Liver (tissue), 3 donors: Measurements from ENCODE around the gene NCK2.

Experiments used
- ATF3 ChIP-seq: IDR thresholded peaks from 2 replicates; pipeline ENCODE4 v1.6.1; 2016; ENCODE audit warnings: antibody characterized with exemption
- CTCF ChIP-seq: fragments of 150-350 bp; IDR thresholded peaks from 2 replicates; pipeline ENCODE4 v1.5.1; 2017; ENCODE audit warnings: improper control_type of control experiment, low read depth, low read length; ENCODE audit not compliant: missing input control
- FOXA1 ChIP-seq: IDR thresholded peaks from 2 replicates; pipeline ENCODE4 v1.6.1; 2016; ENCODE audit warnings: antibody characterized with exemption
- GABPA ChIP-seq, 2 donors: IDR thresholded peaks in 1 of 2; conservative IDR thresholded peaks in 1 of 2; 2 replicates each; pipeline ENCODE4 v1.6.1; 2016; ENCODE audit warnings: antibody characterized with exemption in 2 of 2, mild to moderate bottlenecking in 1 of 2, moderate library complexity in 1 of 2
- HNF4A ChIP-seq, 2 donors: conservative IDR thresholded peaks; 2 replicates each; pipeline ENCODE4 v1.6.1; 2016; ENCODE audit warnings: antibody characterized with exemption in 2 of 2, mild to moderate bottlenecking in 2 of 2
- JUND ChIP-seq, 2 donors: IDR thresholded peaks; 2 replicates each; pipeline ENCODE4 v1.6.1; 2016; ENCODE audit warnings: antibody characterized with exemption in 2 of 2
- MAX ChIP-seq: IDR thresholded peaks from 2 replicates; pipeline ENCODE4 v1.6.1; 2016; ENCODE audit warnings: antibody characterized with exemption
- RAD21 ChIP-seq, 2 donors: IDR thresholded peaks; 2 replicates each; pipeline ENCODE4 v1.6.1; 2016; ENCODE audit warnings: antibody characterized with exemption in 2 of 2, mild to moderate bottlenecking in 2 of 2
- REST ChIP-seq: IDR thresholded peaks from 2 replicates; pipeline ENCODE4 v1.6.1; 2016; ENCODE audit warnings: antibody characterized with exemption, mild to moderate bottlenecking
- RXRA ChIP-seq, 2 donors: IDR thresholded peaks; 2 replicates each; pipeline ENCODE4 v1.6.1; 2017 to 2018; ENCODE audit warnings: antibody characterized with exemption in 2 of 2, mild to moderate bottlenecking in 1 of 2
- SP1 ChIP-seq: IDR thresholded peaks from 2 replicates; pipeline ENCODE4 v1.6.1; 2018; ENCODE audit warnings: antibody characterized with exemption, mild to moderate bottlenecking
- TAF1 ChIP-seq: conservative IDR thresholded peaks from 2 replicates; pipeline ENCODE4 v1.6.1; 2016; ENCODE audit warnings: antibody characterized with exemption, mild to moderate bottlenecking
- YY1 ChIP-seq: IDR thresholded peaks from 2 replicates; pipeline ENCODE4 v1.6.1; 2016; ENCODE audit warnings: antibody characterized with exemption, mild to moderate bottlenecking
- ZBTB33 ChIP-seq: IDR thresholded peaks from 2 replicates; pipeline ENCODE4 v1.6.1; 2016; ENCODE audit warnings: antibody characterized with exemption
- donor health status: healthy.
- donor health status: healthy.

- no peak for TF ChIP-seq CTCF
- no peak for TF ChIP-seq RAD21 (IDR thresholded peaks at IDR 0.05)
- TF ChIP-seq ZBTB33 = no peak
- TF ChIP-seq JUND (IDR thresholded peaks at IDR 0.05) = no peak
- no peak for TF ChIP-seq SP1
- no peak for TF ChIP-seq TAF1
- no peak for TF ChIP-seq GABPA (IDR thresholded peaks at IDR 0.05 in 1 of 2, conservative IDR thresholded peaks at IDR 0.05 in 1 of 2)
- TF ChIP-seq REST = no peak
- TF ChIP-seq HNF4A (conservative IDR thresholded peaks at IDR 0.05) = no peak
- TF ChIP-seq YY1 = no peak
- no peak for TF ChIP-seq RXRA (IDR thresholded peaks at IDR 0.05)
- TF ChIP-seq FOXA1 = no peak
- no peak for TF ChIP-seq ATF3
- no peak for TF ChIP-seq MAX
Observed at GRCh38 chr2:105792561-105792960, 47.8 kb downstream of the NCK2 start.
